Transverse colon (tissue), 4 donors: ENCODE results near the gene KAT2B.

Source experiments
- CTCF ChIP-seq, 5 experiments: fragments of 200-600 bp in 3 of 5; fragments of 450-650 bp in 2 of 5; sonication (generic) in 3 of 5; IDR thresholded peaks; 1 replicate in 2 of 5; 2 replicates in 3 of 5; pipeline ENCODE4 v1.5.1; 2016 to 2017; ENCODE audit warnings: antibody characterized with exemption in 5 of 5, inconsistent platforms in 3 of 5, mild to moderate bottlenecking in 2 of 5, moderate library complexity in 1 of 5
- POLR2A ChIP-seq: fragments of 450-650 bp; IDR thresholded peaks from one replicate; pipeline ENCODE4 v1.6.1; 2016; ENCODE audit warnings: antibody characterized with exemption, mild to moderate bottlenecking, moderate library complexity
- POLR2AphosphoS5 ChIP-seq, 3 donors: sonication (generic); formaldehyde crosslinking; IDR thresholded peaks; one replicate each; pipeline ENCODE4 v1.6.1; 2016; ENCODE audit warnings: antibody characterized with exemption in 3 of 3

- no peak for TF ChIP-seq CTCF (IDR thresholded peaks at IDR 0.05)
- TF ChIP-seq POLR2A, result no peak
- TF ChIP-seq POLR2AphosphoS5 (IDR thresholded peaks at IDR 0.05), result no peak
Measured at GRCh38 chr3:20007960-20008359, 32.3 kb upstream of the KAT2B start.
